Measurements from ENCODE around the gene FTSJ1.
A peak's percentile ranks its signal among the peaks of the same experiment; 100 is the strongest.
"Not testable (repeated sequence)": the region's sequence is repeated elsewhere in the genome, so short reads cannot be mapped to it uniquely, and the experiment has no call there.

FTSJ1 gene

GRCh38 chrX:48475774-48476577, at the start of gene FTSJ1:
Gene FTSJ1 (plus strand): TSS chrX:48476199. CDS start chrX:48478048, 1,849 bp downstream.
- peak; percentile 67 to 82 for DNase-seq (ENCODE audit: low read depth in 1 of 2, low spot score in 1 of 2)

- not testable (repeated sequence) for DNase-seq (ENCODE audit: low read depth in 1 of 2, low spot score in 1 of 2)
These were observed 48.8 kb upstream of the FTSJ1 start for GRCh38 chrX:48427027-48427716.

GRCh38 chrX:48429606-48430005, 46.4 kb upstream of the FTSJ1 start:
- DNase-seq (ENCODE audit: low read depth in 1 of 2, low spot score in 1 of 2) = not testable (repeated sequence)

GRCh38 chrX:48430166-48430565, 45.8 kb upstream of the FTSJ1 start:
- DNase-seq (ENCODE audit: low read depth in 1 of 2, low spot score in 1 of 2) = not testable (repeated sequence)

- DNase-seq (ENCODE audit: low read depth in 1 of 2, low spot score in 1 of 2) = peak in 1 of 2 donors; percentile 4
These were observed 42.3 kb upstream of the FTSJ1 start for GRCh38 chrX:48433713-48434112.

GRCh38 chrX:48447201-48447600, 28.8 kb upstream of the FTSJ1 start:
- DNase-seq (ENCODE audit: low read depth in 1 of 2, low spot score in 1 of 2) = not testable (repeated sequence)

GRCh38 chrX:48450076-48450475, 25.9 kb upstream of the FTSJ1 start:
- DNase-seq (ENCODE audit: low read depth in 1 of 2, low spot score in 1 of 2) = no peak

- no peak for DNase-seq (ENCODE audit: low read depth in 1 of 2, low spot score in 1 of 2)
These were observed 24.3 kb upstream of the FTSJ1 start for GRCh38 chrX:48451708-48452107.

GRCh38 chrX:48456628-48457331, 19.2 kb upstream of the FTSJ1 start:
- DNase-seq (ENCODE audit: low read depth in 1 of 2, low spot score in 1 of 2) = no peak

- DNase-seq (ENCODE audit: low read depth in 1 of 2, low spot score in 1 of 2) = no peak
These were observed 17.3 kb upstream of the FTSJ1 start for GRCh38 chrX:48458711-48459110.

GRCh38 chrX:48459483-48459882, 16.5 kb upstream of the FTSJ1 start:
- no peak for DNase-seq (ENCODE audit: low read depth in 1 of 2, low spot score in 1 of 2)

- no peak for DNase-seq (ENCODE audit: low read depth in 1 of 2, low spot score in 1 of 2)
These were observed 16.0 kb upstream of the FTSJ1 start for GRCh38 chrX:48460031-48460430.

- no peak for DNase-seq (ENCODE audit: low read depth in 1 of 2, low spot score in 1 of 2)
These were observed 15.4 kb upstream of the FTSJ1 start for GRCh38 chrX:48460606-48461005.

GRCh38 chrX:48461830-48462229, 14.2 kb upstream of the FTSJ1 start:
- no peak for DNase-seq (ENCODE audit: low read depth in 1 of 2, low spot score in 1 of 2)

GRCh38 chrX:48465336-48465933, 10.6 kb upstream of the FTSJ1 start:
- no peak for DNase-seq (ENCODE audit: low read depth in 1 of 2, low spot score in 1 of 2)

GRCh38 chrX:48466696-48467095, 9.3 kb upstream of the FTSJ1 start:
- DNase-seq (ENCODE audit: low read depth in 1 of 2, low spot score in 1 of 2) = no peak

- no peak for DNase-seq (ENCODE audit: low read depth in 1 of 2, low spot score in 1 of 2)
These were observed 8.7 kb upstream of the FTSJ1 start for GRCh38 chrX:48467281-48467761.

- no peak for DNase-seq (ENCODE audit: low read depth in 1 of 2, low spot score in 1 of 2)
These were observed 7.7 kb upstream of the FTSJ1 start for GRCh38 chrX:48468247-48468671.

GRCh38 chrX:48468693-48469691, 7.0 kb upstream of the FTSJ1 start:
- no peak for DNase-seq (ENCODE audit: low read depth in 1 of 2, low spot score in 1 of 2)
